Activated gamma-delta T cell (primary cell): ENCODE measurements around the gene TCF3.

ENCODE experiments used
- DNase-seq: peaks from one replicate; lab custom pipeline; 2025; lab: John Stamatoyannopoulos, UW

TCF3 gene

GRCh38 chr19:1580957-1581356, 71.5 kb downstream of the TCF3 start:
- no peak for DNase-seq

GRCh38 chr19:1580382-1580781, 72.0 kb downstream of the TCF3 start:
- no peak for DNase-seq

DNA sequence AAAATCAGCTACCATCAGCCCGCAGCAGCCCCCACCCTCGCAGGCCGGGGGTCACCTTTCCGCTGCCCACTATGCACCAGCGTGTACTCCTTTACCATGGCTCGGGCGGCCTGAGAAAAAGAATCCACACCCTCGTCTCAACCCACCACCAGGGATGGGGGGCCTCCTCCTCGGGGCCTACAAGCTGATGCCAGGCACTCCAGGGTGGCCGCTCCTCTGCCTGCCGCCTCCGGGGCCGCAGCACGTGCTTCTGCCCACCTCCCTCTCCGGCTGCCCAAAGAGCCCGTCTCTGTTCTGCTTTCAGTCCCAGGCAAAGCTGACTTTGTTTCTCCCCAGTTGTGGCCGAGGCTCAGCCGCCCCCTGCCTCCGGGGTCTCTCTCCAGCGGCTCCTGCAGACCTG, 73.2 kb downstream of the TCF3 start:
- DNase-seq: no peak

DNA sequence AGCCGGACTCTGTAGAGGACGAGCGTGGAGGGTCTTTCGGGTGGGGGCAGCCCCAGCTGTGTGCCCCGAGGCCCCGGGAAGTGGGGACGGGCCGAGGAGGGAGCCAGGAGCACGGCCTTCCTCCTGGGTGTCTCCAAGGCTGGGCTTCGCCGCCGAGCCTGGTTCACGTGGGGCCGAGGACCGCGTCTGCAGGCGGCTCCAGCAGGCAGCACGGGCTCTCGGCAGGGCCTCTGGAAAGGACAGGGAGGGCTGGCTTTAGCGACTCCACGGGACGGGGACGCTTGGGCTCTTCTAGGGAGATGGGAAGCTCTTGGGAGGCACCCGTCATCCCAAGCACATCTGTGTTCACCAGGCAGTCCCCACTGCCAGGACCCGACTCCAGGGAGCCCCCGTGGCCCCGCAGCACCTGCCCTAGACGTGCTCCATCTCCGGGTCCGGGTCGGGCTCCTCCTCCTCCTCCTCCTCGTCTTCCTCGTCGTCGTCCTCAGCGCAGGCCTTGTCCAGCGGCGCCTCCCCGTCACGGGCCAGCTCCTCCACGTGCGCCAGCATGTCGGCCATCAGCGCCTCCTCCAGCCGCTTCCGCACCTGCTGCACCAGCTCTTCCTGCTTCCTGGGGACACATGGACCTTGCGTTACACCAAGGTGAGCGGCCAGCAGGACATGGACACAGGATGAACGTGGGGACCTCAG, 74.3 kb downstream of the TCF3 start:
- DNase-seq: no peak

DNA sequence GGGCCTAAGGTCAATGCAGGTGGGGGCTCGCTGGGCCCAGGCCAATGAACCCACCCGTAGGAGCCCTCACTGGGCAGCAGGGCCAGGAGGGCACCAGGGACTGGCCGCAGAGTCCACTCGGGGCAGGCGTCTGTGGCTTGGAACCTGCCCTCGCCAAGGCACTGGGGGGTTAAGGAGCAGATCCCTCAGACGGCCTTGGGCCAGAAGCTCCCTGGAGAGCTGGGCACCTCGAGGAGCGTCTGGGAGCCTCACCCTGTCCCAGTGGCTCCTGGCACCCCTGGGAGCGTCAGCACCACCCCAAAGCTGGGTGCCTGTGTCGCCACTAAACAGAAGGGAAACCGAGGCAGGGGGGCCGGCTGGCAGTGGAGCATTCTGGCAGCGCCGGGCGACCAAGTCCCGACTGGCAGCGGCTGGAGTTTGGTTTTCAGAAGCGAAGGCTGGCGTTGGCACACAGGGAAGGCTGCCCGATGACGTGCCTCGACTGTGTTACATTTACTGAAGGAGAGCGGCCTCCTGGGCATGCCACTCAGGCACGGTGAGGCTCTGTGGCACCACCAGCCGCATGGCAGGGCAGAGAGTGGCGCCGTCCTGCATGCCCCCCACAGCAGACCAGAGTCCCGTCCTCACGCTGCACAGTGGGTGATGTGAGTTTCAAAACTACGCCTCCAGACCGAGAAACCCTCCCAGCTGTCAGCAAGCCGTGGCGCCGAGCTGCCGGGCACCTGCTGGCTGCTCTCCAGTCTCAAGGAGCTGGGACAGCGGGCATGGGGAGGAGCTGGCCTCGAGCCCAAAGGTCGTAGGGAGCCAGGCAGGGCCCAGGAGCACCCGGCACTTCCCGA, 75.1 kb downstream of the TCF3 start:
- no peak for DNase-seq

- no peak for DNase-seq
Observed at GRCh38 chr19:1576242-1577089, 75.9 kb downstream of the TCF3 start.

- DNase-seq: no peak
Observed at GRCh38 chr19:1575323-1576241, 76.8 kb downstream of the TCF3 start.

DNA sequence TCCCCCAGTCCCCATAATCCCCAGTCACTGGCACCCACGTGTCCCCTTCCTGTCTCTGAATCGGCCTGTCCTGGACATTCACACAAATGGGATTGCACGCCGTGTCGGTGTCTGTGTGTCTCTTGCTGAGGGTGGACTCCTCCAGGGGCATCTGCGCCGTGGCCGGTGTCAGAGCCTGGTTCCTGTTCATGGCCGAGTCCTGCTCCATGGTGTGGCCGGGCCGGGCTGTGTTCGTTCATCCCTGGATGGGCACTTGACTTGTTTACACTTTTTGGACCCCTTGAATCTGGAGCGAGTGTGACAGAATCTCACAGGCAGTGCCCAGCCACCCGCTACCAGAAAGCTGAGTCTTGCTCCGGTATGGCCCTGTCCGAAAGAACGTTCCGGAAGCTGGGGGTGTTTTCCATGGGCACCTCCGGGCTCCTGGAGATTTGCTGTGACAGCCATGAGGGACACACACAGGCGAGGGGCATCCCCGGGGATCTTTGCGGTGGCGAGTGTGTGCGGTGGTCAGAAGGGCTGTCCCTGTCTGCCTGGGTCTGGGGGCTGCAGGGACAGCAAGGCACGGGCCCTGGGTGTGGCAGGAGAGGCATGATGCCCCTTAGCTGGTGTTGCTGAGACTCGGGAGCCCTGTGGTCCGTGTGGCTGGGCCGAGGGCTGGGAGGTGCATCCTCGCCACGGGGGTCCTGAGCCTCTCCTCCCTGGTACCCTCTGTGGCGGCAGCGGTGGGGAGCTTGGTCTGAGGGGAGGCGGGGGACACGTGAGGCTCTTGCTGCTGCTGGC, 77.9 kb downstream of the TCF3 start:
- no peak for DNase-seq

DNA sequence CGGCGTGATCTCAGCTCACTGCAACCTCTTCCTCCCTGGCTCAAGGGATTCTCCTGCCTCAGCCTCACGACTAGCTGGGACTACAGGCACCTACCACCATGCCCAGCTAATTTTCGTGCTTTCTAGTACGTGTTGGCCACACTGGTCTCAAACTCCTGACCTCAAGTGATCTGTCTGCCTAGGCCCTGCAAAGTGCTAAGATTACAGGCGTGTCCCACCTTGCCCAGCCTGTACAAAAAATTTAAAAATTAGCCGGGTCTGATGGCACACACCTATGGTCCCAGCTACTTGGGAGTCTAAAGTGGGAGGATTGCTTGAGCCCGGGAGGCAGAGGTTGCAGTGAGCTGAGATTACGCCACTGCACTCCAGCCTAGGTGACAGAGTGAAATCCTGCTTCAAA, 79.6 kb downstream of the TCF3 start:
- DNase-seq: no peak

GRCh38 chr19:1571358-1571757, 81.1 kb downstream of the TCF3 start:
- DNase-seq: no peak

DNA sequence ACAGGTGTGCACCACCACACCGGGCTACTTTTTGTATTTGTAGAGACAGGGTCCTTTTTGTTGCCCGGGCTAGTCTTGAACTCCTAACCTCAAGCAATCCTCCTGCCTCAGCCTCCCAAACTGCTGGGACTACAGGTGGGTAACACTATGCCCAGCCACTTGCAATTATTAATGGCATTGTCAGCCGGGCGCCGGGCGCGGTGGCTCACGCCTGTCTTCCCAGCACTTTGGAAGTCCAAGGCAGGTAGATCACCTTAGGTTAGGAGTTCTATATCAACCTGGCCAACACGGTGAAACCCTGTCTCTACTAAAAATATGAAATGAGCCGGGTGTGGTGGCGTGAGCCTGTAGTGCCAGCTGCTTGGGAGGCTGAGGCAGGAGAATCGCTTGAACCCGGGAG, 81.6 kb downstream of the TCF3 start:
- DNase-seq: no peak

- DNase-seq: no peak
Observed at GRCh38 chr19:1569997-1570396, 82.4 kb downstream of the TCF3 start.

DNA sequence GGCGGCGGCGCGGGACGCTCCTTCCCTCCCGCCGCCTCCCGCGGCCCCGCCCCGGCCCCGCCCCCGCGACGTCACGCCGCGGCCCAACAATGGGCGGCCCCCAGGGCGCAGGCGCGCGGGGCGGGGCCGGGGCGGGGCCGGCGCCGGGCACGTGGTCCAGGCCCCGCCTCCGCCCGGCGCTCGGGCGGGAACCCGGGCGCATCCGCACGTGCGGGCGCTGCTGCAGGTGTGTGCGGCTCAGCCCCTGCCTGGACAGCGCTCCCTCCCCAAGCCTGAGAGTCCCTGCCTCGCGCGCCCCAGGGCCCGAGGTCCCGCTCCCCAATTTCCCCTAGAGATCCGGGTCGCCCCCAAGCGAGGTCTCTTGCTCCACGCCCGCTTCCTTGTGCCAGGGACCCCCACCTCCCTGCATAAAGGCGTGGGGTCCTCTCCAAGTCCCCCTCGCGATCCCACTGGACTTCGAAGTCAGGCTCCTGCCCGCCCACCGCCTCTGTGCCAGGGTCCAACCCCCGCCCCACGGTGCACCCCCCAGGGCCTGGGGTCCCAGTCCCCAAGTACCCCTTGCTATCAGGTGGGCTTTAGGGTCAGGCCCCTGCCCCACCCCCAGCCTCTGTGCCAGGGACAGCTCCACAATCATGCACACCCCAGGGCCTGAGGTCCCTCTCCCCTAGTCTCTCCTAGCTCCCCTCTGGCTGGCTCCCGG, 83.9 kb downstream of the TCF3 start, which contains the start of gene MEX3D:
MEX3D (minus strand) TSS at position 6 of the 700 bp plus-strand sequence. CDS start 267 bp downstream, outside the sequence.
- peak; percentile 76 for DNase-seq

DNA sequence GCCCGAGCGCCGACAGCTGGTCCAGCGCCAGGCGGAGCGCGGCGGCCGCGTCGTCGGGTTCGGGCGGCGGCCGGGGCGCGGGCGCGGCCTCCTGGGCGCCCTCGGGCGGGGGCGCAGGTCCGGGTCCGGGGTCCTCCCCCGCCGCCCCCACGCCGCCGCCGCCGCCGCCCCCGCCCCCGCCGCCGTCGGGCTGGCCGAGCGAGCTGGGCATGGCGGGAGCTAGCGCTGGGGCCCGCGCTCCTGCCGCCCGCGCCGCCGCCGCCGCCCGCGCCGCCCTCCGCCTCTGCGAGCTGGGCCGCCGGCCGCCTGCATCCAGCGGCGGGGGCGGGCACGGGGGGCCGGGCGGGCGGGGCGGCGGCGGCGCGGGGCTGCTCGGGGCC, 84.6 kb downstream of the TCF3 start:
- no peak for DNase-seq

DNA sequence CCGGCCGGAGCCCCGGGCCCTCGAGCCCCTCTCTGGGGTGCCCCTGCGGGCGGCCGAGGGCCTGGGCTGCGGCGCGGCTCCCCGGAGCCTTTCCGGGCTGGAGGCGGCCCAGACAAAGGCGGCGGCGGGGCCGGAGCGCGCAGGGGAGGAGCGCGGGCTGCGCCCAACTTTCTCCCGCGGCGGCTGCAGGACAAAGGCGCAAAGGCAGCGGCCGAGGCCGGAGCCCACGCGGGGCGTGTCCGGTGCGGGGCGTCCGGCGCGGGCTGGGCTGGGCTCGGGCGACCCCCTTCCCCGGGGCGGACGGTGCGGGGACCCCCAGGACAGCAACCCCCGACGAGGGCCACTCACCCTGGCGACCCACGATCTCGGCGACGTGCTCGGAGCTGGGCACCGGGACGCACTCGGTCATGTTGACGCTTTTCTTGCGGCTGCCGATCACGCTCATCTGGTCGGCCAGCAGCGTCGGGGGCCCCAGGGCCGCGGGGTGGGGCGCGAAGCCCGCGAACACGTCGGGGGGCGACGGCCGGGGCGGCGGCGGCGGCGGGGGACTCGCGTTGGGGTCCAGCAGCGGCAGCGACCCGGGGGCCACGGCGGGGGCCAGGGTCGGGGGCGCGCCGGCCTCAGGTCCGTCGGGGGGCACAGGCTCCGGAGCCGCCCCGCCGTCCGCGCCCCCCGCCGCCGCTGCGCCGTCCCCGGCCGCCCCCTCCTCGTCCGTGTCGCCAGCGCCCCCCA, 85.1 kb downstream of the TCF3 start:
- no peak for DNase-seq

DNA sequence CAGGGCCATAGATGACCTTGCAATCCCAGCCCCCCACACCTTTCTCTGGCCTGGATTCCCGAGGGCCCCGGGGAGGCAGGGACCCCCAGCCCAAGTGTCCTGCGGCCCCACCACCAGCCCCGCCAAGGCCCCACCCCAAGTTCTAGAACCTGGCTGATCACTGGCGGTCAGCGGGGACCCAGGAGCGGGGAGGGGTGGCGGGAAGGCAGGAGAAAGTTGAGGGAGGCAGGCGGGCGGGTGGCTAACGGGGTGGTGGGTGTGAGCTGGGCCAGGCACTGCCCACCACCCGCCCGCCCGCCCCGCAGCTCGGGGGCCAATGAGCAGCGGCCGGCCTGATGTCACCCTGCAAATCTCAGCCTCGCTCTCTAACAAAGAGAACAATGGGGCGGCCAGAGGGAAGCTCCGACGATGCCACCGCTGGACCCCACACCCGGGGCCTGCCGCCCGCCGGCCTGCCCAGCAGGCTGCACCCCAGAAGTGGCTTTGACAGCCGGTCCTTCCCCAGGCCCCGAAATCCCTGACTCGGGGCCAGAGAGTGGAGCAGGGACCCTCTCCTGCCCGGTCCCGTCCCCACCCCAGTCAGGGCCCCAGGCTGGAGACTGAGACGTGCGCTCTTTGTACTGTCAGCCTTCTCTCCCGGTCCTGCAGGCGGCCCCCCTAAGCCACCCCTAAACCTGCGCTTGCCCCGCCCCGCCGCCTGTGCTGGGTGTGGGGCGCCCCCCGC, 85.9 kb downstream of the TCF3 start:
- no peak for DNase-seq

GRCh38 chr19:1563251-1563650, 89.2 kb downstream of the TCF3 start:
- no peak for DNase-seq

GRCh38 chr19:1561236-1561842, 91.1 kb downstream of the TCF3 start:
- DNase-seq: no peak
